ENCODE results near the gene HEATR3.

Gene HEATR3

GRCh38 chr16:50040018-50040417 is 25.8 kb upstream of the HEATR3 start:
- no peak overlapping the region for H3K4me3 ChIP-seq (ENCODE audit: low read depth, low read length)
- TF ChIP-seq CTCF (IDR thresholded peaks at IDR 0.05; ENCODE audit: borderline replicate concordance, insufficient read depth, low read depth, low read length): no peak

- H3K4me3 ChIP-seq (ENCODE audit: low read depth, low read length): no peak overlapping the region
- TF ChIP-seq CTCF (IDR thresholded peaks at IDR 0.05; ENCODE audit: borderline replicate concordance, insufficient read depth, low read depth, low read length): no peak
These were observed 25.1 kb upstream of the HEATR3 start for GRCh38 chr16:50040710-50041109.

GRCh38 chr16:50043358-50043757 is 22.4 kb upstream of the HEATR3 start:
- TF ChIP-seq CTCF (IDR thresholded peaks at IDR 0.05; ENCODE audit: borderline replicate concordance, insufficient read depth, low read depth, low read length): no peak
- no peak overlapping the region for H3K4me3 ChIP-seq (ENCODE audit: low read depth, low read length)

GRCh38 chr16:50045412-50045811 is 20.4 kb upstream of the HEATR3 start:
- no peak for TF ChIP-seq CTCF (IDR thresholded peaks at IDR 0.05; ENCODE audit: borderline replicate concordance, insufficient read depth, low read depth, low read length)
- no peak overlapping the region for H3K4me3 ChIP-seq (ENCODE audit: low read depth, low read length)

- no peak overlapping the region for H3K4me3 ChIP-seq (ENCODE audit: low read depth, low read length)
- no peak for TF ChIP-seq CTCF (IDR thresholded peaks at IDR 0.05; ENCODE audit: borderline replicate concordance, insufficient read depth, low read depth, low read length)
These were observed 18.9 kb upstream of the HEATR3 start for GRCh38 chr16:50046853-50047252.

- no peak for TF ChIP-seq CTCF (IDR thresholded peaks at IDR 0.05; ENCODE audit: borderline replicate concordance, insufficient read depth, low read depth, low read length)
- H3K4me3 ChIP-seq (ENCODE audit: low read depth, low read length): no peak overlapping the region
These were observed 17.9 kb upstream of the HEATR3 start for GRCh38 chr16:50047864-50048263.

- H3K4me3 ChIP-seq (ENCODE audit: low read depth, low read length): no peak overlapping the region
- no peak for TF ChIP-seq CTCF (IDR thresholded peaks at IDR 0.05; ENCODE audit: borderline replicate concordance, insufficient read depth, low read depth, low read length)
These were observed 15.0 kb upstream of the HEATR3 start for GRCh38 chr16:50050802-50051201.
